ENCODE measurements around the gene CGB3.

CGB3 gene

GRCh38 chr19:48986211-48986610 is 37.9 kb downstream of the CGB3 start:
- no peak for DNase-seq

GRCh38 chr19:48985711-48986110 is 38.4 kb downstream of the CGB3 start:
- DNase-seq = no peak

GRCh38 chr19:48982280-48982679 is 41.9 kb downstream of the CGB3 start:
- DNase-seq = no peak

GRCh38 chr19:48977061-48977460 is 47.1 kb downstream of the CGB3 start:
- no peak for DNase-seq

GRCh38 chr19:48975947-48976847 is 47.9 kb downstream of the CGB3 start:
- DNase-seq = no peak

Data from fibroblast of skin of scalp (primary cell).